Measurements from ENCODE around the gene HSPA1A. TPM values are rescaled to one million over a fixed set of nuclear protein-coding genes. Genes with fewer than 3 reads are reported as not detected.

Gene HSPA1A
- total and polyA plus RNA-seq, 3 donors from 2014 or later = 90.4 to 151 (median 113) TPM

DNA sequence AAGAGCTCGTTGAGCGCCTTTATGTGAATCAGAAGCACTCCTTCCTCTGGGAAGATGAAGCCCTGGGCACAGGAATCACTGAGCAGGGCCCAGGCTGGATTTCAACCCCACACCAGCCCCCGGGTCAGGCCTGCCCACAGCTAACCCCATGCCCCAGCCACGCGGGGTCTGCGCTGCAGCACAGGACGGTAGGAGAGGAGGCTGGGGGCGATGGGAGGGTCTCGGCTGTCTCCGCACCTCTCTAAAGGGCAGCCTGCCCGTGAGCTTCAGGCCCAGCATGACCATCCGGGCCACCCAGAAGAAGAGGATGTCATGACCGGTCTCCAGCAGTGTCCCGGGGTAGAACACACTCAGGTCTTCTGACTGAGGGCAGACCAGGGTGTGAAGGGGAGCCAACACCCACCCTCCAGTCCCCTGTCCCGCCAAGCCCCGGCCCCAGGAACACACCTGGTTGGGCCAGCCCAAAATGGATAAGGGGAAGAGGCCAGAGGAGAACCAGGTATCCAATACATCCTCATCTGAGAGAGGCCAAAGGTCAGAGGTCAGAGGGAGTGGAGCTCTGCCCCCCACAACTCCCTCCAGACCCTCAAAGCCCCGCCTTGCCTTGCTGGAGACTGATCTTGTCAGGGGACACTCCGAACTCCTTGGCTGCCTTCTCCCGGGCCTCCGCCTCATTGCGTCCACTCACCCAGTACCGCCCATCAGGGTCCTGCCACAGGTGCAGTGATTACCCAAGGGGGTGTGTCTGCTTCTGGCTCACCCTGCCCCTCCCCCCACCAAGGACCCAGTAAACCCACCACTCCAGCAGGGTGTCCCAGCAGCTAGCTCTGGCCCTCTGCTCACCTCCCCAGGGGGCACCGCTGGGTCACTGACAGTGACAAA lies 33.9 kb upstream of the HSPA1A start:
- 91 to 94% methylated on average over 8 to 23 of the region's 23 CpGs for WGBS, 2 donors
- no peak for DNase-seq
- Histone ChIP-seq H3K27ac (no peak overlapping the region), H3K9me3 (no peaks in the 10 kb centered on the region), H3K36me3 (ENCODE audit: low read depth, missing control alignments) (no peaks in the 10 kb centered on the region), H3K4me3 (no peak overlapping the region), H3K27me3 (no peaks in the 10 kb centered on the region), H3K4me1 (peaks cover 10% of the 10 kb centered on the region)
- intact Hi-C loops (cut with DNase I; ENCODE audit: low total_unique reads) = no loop called here
- TF ChIP-seq, protein P1, sequence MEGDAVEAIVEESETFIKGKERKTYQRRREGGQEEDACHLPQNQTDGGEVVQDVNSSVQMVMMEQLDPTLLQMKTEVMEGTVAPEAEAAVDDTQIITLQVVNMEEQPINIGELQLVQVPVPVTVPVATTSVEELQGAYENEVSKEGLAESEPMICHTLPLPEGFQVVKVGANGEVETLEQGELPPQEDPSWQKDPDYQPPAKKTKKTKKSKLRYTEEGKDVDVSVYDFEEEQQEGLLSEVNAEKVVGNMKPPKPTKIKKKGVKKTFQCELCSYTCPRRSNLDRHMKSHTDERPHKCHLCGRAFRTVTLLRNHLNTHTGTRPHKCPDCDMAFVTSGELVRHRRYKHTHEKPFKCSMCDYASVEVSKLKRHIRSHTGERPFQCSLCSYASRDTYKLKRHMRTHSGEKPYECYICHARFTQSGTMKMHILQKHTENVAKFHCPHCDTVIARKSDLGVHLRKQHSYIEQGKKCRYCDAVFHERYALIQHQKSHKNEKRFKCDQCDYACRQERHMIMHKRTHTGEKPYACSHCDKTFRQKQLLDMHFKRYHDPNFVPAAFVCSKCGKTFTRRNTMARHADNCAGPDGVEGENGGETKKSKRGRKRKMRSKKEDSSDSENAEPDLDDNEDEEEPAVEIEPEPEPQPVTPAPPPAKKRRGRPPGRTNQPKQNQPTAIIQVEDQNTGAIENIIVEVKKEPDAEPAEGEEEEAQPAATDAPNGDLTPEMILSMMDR (IDR thresholded peaks at IDR 0.05) = no peak
- no peak for TF ChIP-seq POLR2A (IDR thresholded peaks at IDR 0.05)

DNA sequence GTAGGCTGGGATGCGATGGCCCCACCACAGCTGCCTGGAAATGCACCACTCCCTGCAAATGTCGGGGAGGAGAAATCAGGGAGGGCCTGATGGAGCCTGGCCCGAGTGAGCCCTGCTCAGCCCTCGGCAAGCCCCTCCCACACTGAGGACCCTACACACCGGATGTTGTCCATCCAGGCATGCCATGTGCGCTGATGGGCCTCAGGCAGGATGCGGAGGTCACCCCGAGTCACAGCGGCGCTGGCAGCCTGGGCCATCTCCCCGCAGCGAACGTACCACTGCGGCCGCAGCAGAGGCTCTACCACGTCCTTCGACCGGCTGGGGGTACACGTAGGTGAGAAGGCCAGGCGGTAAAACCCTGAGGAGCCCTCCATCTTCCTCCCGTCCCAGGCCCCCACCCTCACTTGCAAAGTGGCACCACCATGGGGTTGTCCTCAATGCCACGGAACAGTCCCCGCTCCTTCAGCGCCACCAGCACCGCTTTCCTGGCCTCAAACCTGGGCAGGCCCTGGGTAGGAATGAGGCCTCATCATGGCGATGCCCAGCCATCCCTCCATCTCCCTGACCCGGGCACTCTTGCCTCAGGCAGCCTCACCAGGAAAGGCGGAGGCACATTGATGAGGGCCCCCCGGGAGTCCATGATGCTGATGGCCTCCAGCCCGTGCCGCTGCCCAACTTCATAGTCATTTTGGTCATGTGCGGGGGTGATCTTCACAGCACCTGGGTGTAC lies 33.1 kb upstream of the HSPA1A start:
- no peak overlapping the region for H3K27ac ChIP-seq
- H3K4me1 ChIP-seq = peaks cover 2% of the 10 kb centered on the region
- H3K4me3 ChIP-seq = no peak overlapping the region
- WGBS, 2 donors = 87 to 96% methylated on average over 22 to 32 of the region's 32 CpGs
- TF ChIP-seq POLR2A (IDR thresholded peaks at IDR 0.05) = no peak
- TF ChIP-seq, protein P1 (IDR thresholded peaks at IDR 0.05) = no peak
- intact Hi-C loops (cut with DNase I; ENCODE audit: low total_unique reads) = no loop called here
- no peaks in the 10 kb centered on the region for H3K9me3 ChIP-seq
- no peaks in the 10 kb centered on the region for H3K27me3 ChIP-seq
- no peak for DNase-seq
- H3K36me3 ChIP-seq (ENCODE audit: low read depth, missing control alignments) = no peaks in the 10 kb centered on the region

DNA sequence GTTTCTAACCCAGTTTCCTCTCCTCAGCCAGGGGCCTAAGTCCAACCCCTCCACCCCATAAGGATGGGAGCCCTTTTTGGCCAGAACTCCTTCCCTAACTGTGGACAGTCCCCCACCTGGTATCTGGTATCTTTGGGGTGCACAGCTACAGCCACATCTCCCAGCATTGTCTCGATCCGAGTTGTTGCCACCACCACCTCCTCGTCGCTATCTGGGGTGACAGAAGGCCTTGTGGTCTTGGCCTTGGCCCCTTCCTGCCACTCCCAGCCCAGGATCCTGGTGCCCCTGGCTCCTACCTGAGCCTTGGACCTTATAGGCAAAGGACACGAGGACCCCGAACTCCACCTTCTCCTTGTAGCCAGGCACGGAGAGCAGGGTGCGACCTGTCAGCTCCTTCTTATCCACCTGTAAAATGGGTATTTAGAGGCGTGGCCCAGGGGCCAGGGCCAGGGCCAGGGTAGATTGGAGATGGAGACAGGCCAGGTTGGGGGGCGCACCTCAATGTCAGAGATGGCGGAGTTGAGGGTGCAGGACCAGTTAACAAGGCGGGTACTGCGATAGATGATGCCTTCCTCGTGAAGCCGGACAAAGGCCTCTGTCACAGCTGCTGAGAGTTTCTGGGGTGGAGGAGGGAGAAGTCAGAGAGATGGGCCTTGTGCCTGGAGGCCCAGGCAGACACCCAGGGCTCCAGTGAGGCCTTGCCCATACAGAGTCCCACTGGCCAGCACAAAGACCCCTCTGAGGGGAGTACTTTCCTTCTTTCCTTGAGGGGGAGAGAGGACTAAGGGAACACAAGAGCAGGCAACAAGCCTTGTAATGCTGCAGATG lies 31.0 kb upstream of the HSPA1A start:
- intact Hi-C loops (cut with DNase I; ENCODE audit: low total_unique reads) = no loop called here
- Histone ChIP-seq H3K36me3 (ENCODE audit: low read depth, missing control alignments) (no peaks in the 10 kb centered on the region), H3K9me3 (no peaks in the 10 kb centered on the region), H3K27ac (no peak overlapping the region), H3K4me1 (no peaks in the 10 kb centered on the region), H3K4me3 (no peak overlapping the region), H3K27me3 (no peaks in the 10 kb centered on the region)
- WGBS, 2 donors = 95 to 97% methylated on average over 15 of the region's 15 CpGs
- no peak for DNase-seq
- no peak for TF ChIP-seq POLR2A (IDR thresholded peaks at IDR 0.05)
- TF ChIP-seq, protein P1 (IDR thresholded peaks at IDR 0.05) = no peak

DNA sequence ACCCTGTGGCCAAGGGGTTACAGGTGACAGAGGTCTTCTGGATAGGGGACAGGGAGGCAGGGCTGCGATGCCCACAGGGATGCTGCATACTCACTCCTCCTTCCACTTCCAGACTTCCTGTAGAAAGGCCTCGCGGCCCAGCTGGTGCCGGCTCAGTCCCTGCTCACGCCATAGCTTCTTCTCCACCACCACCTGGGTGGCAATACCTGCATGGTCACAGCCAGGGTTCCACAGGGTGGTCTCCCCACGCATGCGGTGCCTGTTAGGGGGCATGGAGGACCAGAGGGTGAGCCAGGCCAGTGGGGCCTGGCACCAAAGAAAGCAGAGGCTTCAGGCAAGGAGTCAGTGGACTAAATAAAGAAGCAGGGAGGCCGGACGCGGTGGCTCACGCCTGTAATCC lies 29.9 kb upstream of the HSPA1A start:
- TF ChIP-seq, protein P1 (IDR thresholded peaks at IDR 0.05) = no peak
- no peak for TF ChIP-seq POLR2A (IDR thresholded peaks at IDR 0.05)
- no peaks in the 10 kb centered on the region for H3K4me1 ChIP-seq
- H3K4me3 ChIP-seq = no peak overlapping the region
- WGBS, 2 donors = 97% methylated on average over 11 of the region's 11 CpGs
- DNase-seq = no peak
- H3K9me3 ChIP-seq = no peaks in the 10 kb centered on the region
- no peaks in the 10 kb centered on the region for H3K27me3 ChIP-seq
- no peaks in the 10 kb centered on the region for H3K36me3 ChIP-seq (ENCODE audit: low read depth, missing control alignments)
- H3K27ac ChIP-seq = no peak overlapping the region
- intact Hi-C loops (cut with DNase I; ENCODE audit: low total_unique reads) = no loop called here

Data from testis (tissue), 3 donors.